Ecto neural progenitor cell (in vitro differentiated cells): ENCODE measurements around the gene DPYSL5.

Experiments used
- DNase-seq: peaks from one replicate; pipeline ENCODE4 v3.0.0-alpha.2; 2018; ENCODE audit warnings: low spot score

The DPYSL5 gene

DNA sequence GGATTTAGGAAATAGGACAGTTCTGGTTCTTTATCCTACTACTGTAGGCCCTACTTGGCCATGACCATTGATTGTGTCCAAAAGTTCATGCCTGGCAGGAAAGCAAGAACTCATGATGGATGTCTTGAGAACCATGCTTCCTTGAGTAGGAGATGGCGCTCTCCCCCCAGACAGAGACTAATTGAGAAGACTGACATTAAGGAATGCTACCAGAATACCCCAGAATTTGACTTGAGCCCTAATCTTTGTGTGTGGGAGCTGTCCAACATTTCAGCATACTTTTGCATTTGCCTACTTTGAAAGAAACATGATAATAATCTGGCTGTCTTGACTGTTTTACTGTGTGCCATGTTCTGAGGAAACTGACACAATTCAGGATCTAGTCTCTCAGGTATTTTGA lies 145.8 kb downstream of the DPYSL5 start:
- DNase-seq = no peak

DNA sequence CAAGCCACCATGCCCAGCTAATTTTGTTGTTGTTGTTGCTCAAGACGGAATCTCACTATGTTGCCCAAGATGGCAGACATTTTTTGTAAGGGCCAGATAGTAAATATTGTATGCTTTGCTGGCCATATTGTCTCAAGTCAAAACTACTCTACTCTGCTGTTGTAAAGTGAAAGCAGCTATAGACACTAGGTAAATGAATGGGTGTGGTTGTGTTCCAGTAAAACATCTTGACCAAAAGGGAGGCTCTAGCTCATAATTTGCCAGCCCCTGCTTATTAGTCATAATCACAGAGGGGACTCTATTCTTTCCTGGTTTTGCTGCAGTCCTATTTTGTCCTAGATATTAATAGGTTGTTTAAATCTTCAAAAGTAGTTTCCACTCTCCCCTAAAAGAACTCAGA lies 147.1 kb downstream of the DPYSL5 start:
- no peak for DNase-seq

DNA sequence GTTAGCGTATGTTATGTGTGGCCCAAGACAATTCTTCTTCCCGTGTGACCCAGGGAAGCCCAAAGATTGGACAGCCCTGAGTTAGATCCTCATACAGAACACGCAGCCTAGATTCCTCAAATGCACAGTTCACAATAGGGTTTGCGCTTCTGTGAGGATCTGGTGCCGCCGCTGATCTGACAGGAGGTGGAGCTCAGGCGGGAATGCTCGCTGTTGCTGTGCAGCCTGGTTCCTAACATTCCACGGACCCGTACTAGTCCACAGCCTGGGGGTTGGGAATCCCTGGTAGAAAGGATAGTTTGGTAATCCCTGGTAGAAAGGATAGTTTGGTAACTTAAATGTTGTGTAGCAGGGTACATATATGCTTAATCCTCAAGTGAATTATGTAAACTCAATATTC lies 149.5 kb downstream of the DPYSL5 start:
- no peak for DNase-seq

DNA sequence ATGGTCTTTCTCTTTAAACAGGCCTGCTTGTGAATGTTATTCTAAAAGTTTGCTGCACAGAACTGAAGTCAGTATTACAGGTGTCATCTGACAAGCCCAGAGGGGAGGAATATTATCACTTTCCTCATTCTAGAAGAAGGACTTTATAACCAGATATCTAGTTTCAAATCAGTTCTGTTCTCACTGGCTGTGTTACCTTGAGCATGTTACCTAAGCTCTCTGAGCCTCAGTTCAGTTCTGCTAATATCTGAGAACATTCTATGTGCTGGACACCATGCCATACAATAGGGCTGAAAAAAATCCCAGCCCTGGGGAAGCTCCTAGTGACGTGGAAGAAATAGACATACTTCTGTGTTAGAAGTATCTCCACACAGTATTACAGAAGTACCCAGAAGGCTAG lies 150.4 kb downstream of the DPYSL5 start:
- DNase-seq = no peak
